Panc1 (cell line): ENCODE results near the gene MDGA2. TPM values are rescaled to one million over a fixed set of nuclear protein-coding genes. Genes with fewer than 3 reads are reported as not detected.

Experiments
- ATAC-seq: fragments of 200-7000 bp; cut with Tn5 transposase; 2 replicates; pipeline ENCODE4 v1.9.1; 2020; ENCODE audit warnings: mild to moderate bottlenecking, moderate library complexity
- BruUV-seq: library from RNA; stranded (reverse); fragments of 400-500 nt; replicated peaks from 2 replicates; lab custom pipeline; 2021; lab: Mats Ljungman, UMichigan
- CTCF ChIA-PET: fragments of 300-600 bp; sonication (Branson Sonifier 250); formaldehyde crosslinking; loops from one replicate; lab custom pipeline; 2022; ENCODE audit warnings: antibody characterized with exemption; lab: Charles Lee
- POLR2A ChIA-PET: fragments of 300-600 bp; sonication (Branson Sonifier 250); formaldehyde crosslinking; loops from one replicate; lab custom pipeline; 2022; ENCODE audit warnings: antibody characterized with exemption; lab: Charles Lee
- DNase-seq: peaks from one replicate; pipeline ENCODE4 v3.0.0-alpha.2; 2010; ENCODE audit warnings: low read depth, low spot score
- H3K27ac ChIP-seq: 2 replicates; pipeline ENCODE4 v1.5.1; 2011; ENCODE audit warnings: mild to moderate bottlenecking, low read length, inconsistent platforms
- H3K27me3 ChIP-seq: fragments of 200-500 bp; sonication (Bioruptor generic); 2 replicates; pipeline ENCODE4 v1.6.0; 2014; ENCODE audit warnings: low read length, inconsistent platforms; ENCODE audit not compliant: control insufficient read depth, insufficient read depth
- H3K36me3 ChIP-seq: fragments of 200-500 bp; sonication (Bioruptor generic); 2 replicates; pipeline ENCODE4 v1.5.1; 2014; ENCODE audit warnings: inconsistent platforms, mild to moderate bottlenecking, low read length, moderate library complexity; ENCODE audit not compliant: control insufficient read depth, insufficient read depth
- H3K4me1 ChIP-seq: 2 replicates; pipeline ENCODE4 v1.5.1; 2011; ENCODE audit warnings: inconsistent platforms, mild to moderate bottlenecking, low read length, moderate library complexity; ENCODE audit not compliant: control insufficient read depth, insufficient read depth
- H3K4me3 ChIP-seq, 2 experiments: 2 replicates each; pipeline ENCODE4 v1.5.1; 2011 to 2012; ENCODE audit warnings: low read depth in 2 of 2, low read length in 2 of 2, mild to moderate bottlenecking in 2 of 2, inconsistent platforms in 1 of 2, moderate library complexity in 1 of 2
- H3K9me3 ChIP-seq: fragments of 200-500 bp; sonication (Bioruptor generic); 2 replicates; pipeline ENCODE4 v1.5.1; 2014; ENCODE audit warnings: low read depth, mild to moderate bottlenecking, inconsistent platforms, low read length, moderate library complexity; ENCODE audit not compliant: control insufficient read depth, insufficient read depth
- POLR2AphosphoS5 ChIP-seq: IDR thresholded peaks from 2 replicates; pipeline ENCODE4 v1.6.1; 2012; ENCODE audit warnings: mild to moderate bottlenecking, low read depth, low read length, moderate library complexity
- SIN3A ChIP-seq: IDR thresholded peaks from 2 replicates; pipeline ENCODE4 v1.6.1; 2012; ENCODE audit warnings: low read depth, mild to moderate bottlenecking, low read length, moderate library complexity, borderline replicate concordance; ENCODE audit not compliant: insufficient read depth
- TCF7L2 ChIP-seq: IDR thresholded peaks from 2 replicates; pipeline ENCODE4 v1.6.1; 2011; ENCODE audit warnings: mild to moderate bottlenecking, low read depth, low read length, inconsistent platforms
- in situ Hi-C: cut with HindIII; loops from 2 replicates; pipeline ENCODE4 v1.10.0; 2016; ENCODE audit warnings: low sequenced_read_pairs, low pct_unique_long_range_greater_than_20kb
- intact Hi-C: fragments of 100-400 bp; cut with micrococcal nuclease; formaldehyde crosslinking; loops from one replicate; pipeline ENCODE4 v1.10.0; 2022; ENCODE audit not compliant: unreplicated experiment
- total RNA-seq: library from RNA; stranded (reverse); gene quantifications from one replicate; pipeline ENCODE4 v1.2.1, GENCODE V29; 2021; ENCODE audit not compliant: unreplicated experiment
- TF ChIP-seq, protein P1 (sequence below), 2 experiments: IDR thresholded peaks; 2 replicates each; pipeline ENCODE4 v1.6.1; 2011 to 2012; ENCODE audit warnings: low read depth in 2 of 2, control low read depth in 1 of 2, low read length in 1 of 2, mild to moderate bottlenecking in 1 of 2, moderate library complexity in 1 of 2; ENCODE audit not compliant: insufficient read depth in 1 of 2
- TF ChIP-seq, protein P2 (sequence below): fragments of 450-650 bp; IDR thresholded peaks from 2 replicates; pipeline ENCODE4 v1.5.1; 2017; ENCODE audit warnings: mild to moderate bottlenecking

Gene MDGA2
- total RNA-seq, 1 experiment from 2014 or later, result not detected

DNA sequence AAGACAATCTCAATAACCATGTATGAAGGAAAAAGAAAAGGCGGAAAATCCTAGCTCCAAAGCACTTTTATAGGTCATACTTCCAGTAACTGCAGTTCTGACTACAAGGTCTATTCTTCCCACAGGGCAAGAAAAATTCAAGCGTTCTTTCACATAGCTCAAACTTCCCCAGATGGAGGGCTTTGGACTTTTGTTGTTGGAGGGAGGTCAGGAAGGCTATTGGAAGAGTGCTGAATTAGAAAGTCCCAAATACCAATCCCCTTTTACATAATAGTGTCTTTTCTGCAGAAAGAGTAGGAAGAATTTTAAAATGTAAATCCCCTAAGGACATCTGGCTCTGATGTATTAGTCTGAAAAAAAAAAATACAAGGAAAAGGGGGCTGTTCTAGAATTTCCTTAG lies 309.4 kb downstream of the MDGA2 start:
- ATAC-seq (no peak), DNase-seq (no peak)
- no peaks in the 10 kb centered on the region for H3K36me3 ChIP-seq
- CTCF ChIA-PET, result no interaction called here
- H3K27ac ChIP-seq, result no peak overlapping the region
- H3K9me3 ChIP-seq, result no peaks in the 10 kb centered on the region
- H3K27me3 ChIP-seq, result no peaks in the 10 kb centered on the region
- intact Hi-C loops, result no loop called here
- POLR2A ChIA-PET, result no interaction called here
- no peak for TF ChIP-seq POLR2AphosphoS5
- TF ChIP-seq TCF7L2, result no peak
- TF ChIP-seq, protein P1, sequence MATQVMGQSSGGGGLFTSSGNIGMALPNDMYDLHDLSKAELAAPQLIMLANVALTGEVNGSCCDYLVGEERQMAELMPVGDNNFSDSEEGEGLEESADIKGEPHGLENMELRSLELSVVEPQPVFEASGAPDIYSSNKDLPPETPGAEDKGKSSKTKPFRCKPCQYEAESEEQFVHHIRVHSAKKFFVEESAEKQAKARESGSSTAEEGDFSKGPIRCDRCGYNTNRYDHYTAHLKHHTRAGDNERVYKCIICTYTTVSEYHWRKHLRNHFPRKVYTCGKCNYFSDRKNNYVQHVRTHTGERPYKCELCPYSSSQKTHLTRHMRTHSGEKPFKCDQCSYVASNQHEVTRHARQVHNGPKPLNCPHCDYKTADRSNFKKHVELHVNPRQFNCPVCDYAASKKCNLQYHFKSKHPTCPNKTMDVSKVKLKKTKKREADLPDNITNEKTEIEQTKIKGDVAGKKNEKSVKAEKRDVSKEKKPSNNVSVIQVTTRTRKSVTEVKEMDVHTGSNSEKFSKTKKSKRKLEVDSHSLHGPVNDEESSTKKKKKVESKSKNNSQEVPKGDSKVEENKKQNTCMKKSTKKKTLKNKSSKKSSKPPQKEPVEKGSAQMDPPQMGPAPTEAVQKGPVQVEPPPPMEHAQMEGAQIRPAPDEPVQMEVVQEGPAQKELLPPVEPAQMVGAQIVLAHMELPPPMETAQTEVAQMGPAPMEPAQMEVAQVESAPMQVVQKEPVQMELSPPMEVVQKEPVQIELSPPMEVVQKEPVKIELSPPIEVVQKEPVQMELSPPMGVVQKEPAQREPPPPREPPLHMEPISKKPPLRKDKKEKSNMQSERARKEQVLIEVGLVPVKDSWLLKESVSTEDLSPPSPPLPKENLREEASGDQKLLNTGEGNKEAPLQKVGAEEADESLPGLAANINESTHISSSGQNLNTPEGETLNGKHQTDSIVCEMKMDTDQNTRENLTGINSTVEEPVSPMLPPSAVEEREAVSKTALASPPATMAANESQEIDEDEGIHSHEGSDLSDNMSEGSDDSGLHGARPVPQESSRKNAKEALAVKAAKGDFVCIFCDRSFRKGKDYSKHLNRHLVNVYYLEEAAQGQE (IDR thresholded peaks at IDR 0.05; ENCODE audit: insufficient read depth in 1 of 2, low read depth in 2 of 2, low read length in 1 of 2), result no peak
- TF ChIP-seq, protein P2, sequence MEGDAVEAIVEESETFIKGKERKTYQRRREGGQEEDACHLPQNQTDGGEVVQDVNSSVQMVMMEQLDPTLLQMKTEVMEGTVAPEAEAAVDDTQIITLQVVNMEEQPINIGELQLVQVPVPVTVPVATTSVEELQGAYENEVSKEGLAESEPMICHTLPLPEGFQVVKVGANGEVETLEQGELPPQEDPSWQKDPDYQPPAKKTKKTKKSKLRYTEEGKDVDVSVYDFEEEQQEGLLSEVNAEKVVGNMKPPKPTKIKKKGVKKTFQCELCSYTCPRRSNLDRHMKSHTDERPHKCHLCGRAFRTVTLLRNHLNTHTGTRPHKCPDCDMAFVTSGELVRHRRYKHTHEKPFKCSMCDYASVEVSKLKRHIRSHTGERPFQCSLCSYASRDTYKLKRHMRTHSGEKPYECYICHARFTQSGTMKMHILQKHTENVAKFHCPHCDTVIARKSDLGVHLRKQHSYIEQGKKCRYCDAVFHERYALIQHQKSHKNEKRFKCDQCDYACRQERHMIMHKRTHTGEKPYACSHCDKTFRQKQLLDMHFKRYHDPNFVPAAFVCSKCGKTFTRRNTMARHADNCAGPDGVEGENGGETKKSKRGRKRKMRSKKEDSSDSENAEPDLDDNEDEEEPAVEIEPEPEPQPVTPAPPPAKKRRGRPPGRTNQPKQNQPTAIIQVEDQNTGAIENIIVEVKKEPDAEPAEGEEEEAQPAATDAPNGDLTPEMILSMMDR, result no peak
- no peak for TF ChIP-seq SIN3A
- H3K4me3 ChIP-seq, result no peak overlapping the region
- in situ Hi-C loops, result no loop called here
- H3K4me1 ChIP-seq, result no peaks in the 10 kb centered on the region
- BruUV-seq, result no TSS peak

DNA sequence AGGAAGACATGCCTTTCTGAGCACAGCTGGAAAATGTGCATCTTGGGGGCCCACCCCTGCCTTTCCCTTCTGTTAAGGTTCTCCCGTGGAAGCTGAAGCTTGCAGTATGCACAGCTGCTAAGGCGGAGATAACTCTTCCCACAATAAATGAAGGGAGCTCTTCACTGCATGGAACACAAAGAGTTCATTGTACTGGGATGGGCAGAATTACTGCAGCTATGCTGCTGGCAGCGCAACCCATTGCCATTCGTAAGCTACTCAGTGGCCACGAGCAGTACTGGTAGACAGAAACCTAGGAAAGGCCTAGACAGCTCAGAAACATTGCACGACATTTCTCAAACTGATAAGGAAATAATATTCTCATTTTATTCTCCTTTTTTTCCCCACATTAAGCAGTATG lies 310.2 kb downstream of the MDGA2 start:
- no TSS peak for BruUV-seq
- no peaks in the 10 kb centered on the region for H3K36me3 ChIP-seq
- no peak overlapping the region for H3K27ac ChIP-seq
- ChIA-PET POLR2A (no interaction called here), CTCF (no interaction called here)
- H3K27me3 ChIP-seq, result no peaks in the 10 kb centered on the region
- TF ChIP-seq SIN3A, result no peak
- TF ChIP-seq, protein P1 (IDR thresholded peaks at IDR 0.05; ENCODE audit: insufficient read depth in 1 of 2, low read depth in 2 of 2, low read length in 1 of 2), result no peak
- no peak for TF ChIP-seq POLR2AphosphoS5
- no peak for TF ChIP-seq TCF7L2
- TF ChIP-seq, protein P2, result no peak
- DNase-seq, result no peak
- intact Hi-C loops, result no loop called here
- no peak overlapping the region for H3K4me3 ChIP-seq
- no peaks in the 10 kb centered on the region for H3K9me3 ChIP-seq
- no peak for ATAC-seq
- H3K4me1 ChIP-seq, result no peaks in the 10 kb centered on the region
- in situ Hi-C loops, result no loop called here
